AG09309 (cell line): ENCODE results near the gene ADGRA3.

ENCODE experiments used
- DNase-seq: peaks from one replicate; pipeline ENCODE4 v3.0.0-alpha.2; 2010; ENCODE audit warnings: low read depth
- H3K4me3 ChIP-seq: 2 replicates; pipeline ENCODE4 v1.5.1; 2011; ENCODE audit warnings: mild to moderate bottlenecking, low read depth, low read length, moderate library complexity; ENCODE audit not compliant: control insufficient read depth
- CTCF ChIP-seq: IDR thresholded peaks from 2 replicates; pipeline ENCODE4 v1.5.1; 2011; ENCODE audit warnings: mild to moderate bottlenecking, low read depth, low read length, inconsistent platforms; ENCODE audit not compliant: insufficient read depth, control insufficient read depth; ENCODE audit errors: missing control alignments

Gene ADGRA3

GRCh38 chr4:22435652-22436051 is 80.2 kb downstream of the ADGRA3 start:
- no peak for DNase-seq
- H3K4me3 ChIP-seq, result no peak overlapping the region
- no peak for TF ChIP-seq CTCF

GRCh38 chr4:22434895-22435294 is 81.0 kb downstream of the ADGRA3 start:
- DNase-seq, result peak; percentile 10
- H3K4me3 ChIP-seq, result no peak overlapping the region
- peak; percentile 56 for TF ChIP-seq CTCF

GRCh38 chr4:22430626-22431025 is 85.2 kb downstream of the ADGRA3 start:
- H3K4me3 ChIP-seq, result no peak overlapping the region
- TF ChIP-seq CTCF, result no peak
- DNase-seq, result no peak

GRCh38 chr4:22428441-22428840 is 87.4 kb downstream of the ADGRA3 start:
- H3K4me3 ChIP-seq, result no peak overlapping the region
- DNase-seq, result no peak
- no peak for TF ChIP-seq CTCF

- no peak overlapping the region for H3K4me3 ChIP-seq
- TF ChIP-seq CTCF, result no peak
- no peak for DNase-seq
Measured at GRCh38 chr4:22427675-22428074, 88.2 kb downstream of the ADGRA3 start.

GRCh38 chr4:22420291-22420690 is 95.6 kb downstream of the ADGRA3 start:
- no peak overlapping the region for H3K4me3 ChIP-seq
- no peak for TF ChIP-seq CTCF
- DNase-seq, result no peak

GRCh38 chr4:22417408-22417807 is 98.5 kb downstream of the ADGRA3 start:
- no peak overlapping the region for H3K4me3 ChIP-seq
- TF ChIP-seq CTCF, result no peak
- DNase-seq, result no peak
